ENCODE measurements around the gene GPR156. TPM values are rescaled to one million over a fixed set of nuclear protein-coding genes. Genes with fewer than 3 reads are reported as not detected.

GPR156 gene
- total and polyA plus RNA-seq, 4 donors: 0.08 to 0.71 (median 0.41) TPM

- H3K27ac ChIP-seq (ENCODE audit: low read depth in 1 of 2, low read length in 1 of 2): no peak overlapping the region
- DNase-seq: peak in 1 of 3 donors; percentile 31
- H3K36me3 ChIP-seq (ENCODE audit: control insufficient read depth in 4 of 4, insufficient read depth in 4 of 4, low read length in 4 of 4): no peaks in the 10 kb centered on the region
- no peak overlapping the region for H3K4me3 ChIP-seq
- ATAC-seq (ENCODE audit: insufficient read depth, low FRiP score): no peak
- H3K9me3 ChIP-seq (ENCODE audit: control insufficient read depth in 4 of 4, insufficient read depth in 3 of 4, low read length in 3 of 4): no peaks in the 10 kb centered on the region
- no peak for TF ChIP-seq CTCF (IDR thresholded peaks at IDR 0.05; ENCODE audit: control extremely low read depth, extremely low read depth)
- WGBS, 2 donors: 85 to 89% methylated on average over 7 of the region's 7 CpGs
- H3K4me1 ChIP-seq (ENCODE audit: control insufficient read depth in 5 of 5, insufficient read depth in 5 of 5, low read length in 5 of 5): peaks cover 0 to 7% (median 0%) of the 10 kb centered on the region in 5 donors
- no peaks in the 10 kb centered on the region for H3K27me3 ChIP-seq (ENCODE audit: control insufficient read depth in 3 of 3, insufficient read depth in 3 of 3, low read length in 2 of 3)
- H3K9ac ChIP-seq (ENCODE audit: insufficient read depth in 1 of 2, low read length in 2 of 2): no peak overlapping the region
These were observed 102.2 kb downstream of the GPR156 start for GRCh38 chr3:120182613-120183511.

- 89 to 97% methylated on average over 1 of the region's 1 CpG for WGBS, 2 donors
- no peak for ATAC-seq (ENCODE audit: insufficient read depth, low FRiP score)
- no peak overlapping the region for H3K9ac ChIP-seq (ENCODE audit: insufficient read depth in 1 of 2, low read length in 2 of 2)
These were observed 103.4 kb downstream of the GPR156 start for GRCh38 chr3:120181632-120182031.

GRCh38 chr3:120180731-120181412, 104.2 kb downstream of the GPR156 start:
- Histone ChIP-seq H3K9ac (ENCODE audit: insufficient read depth in 1 of 2, low read length in 2 of 2) (no peak overlapping the region), H3K4me1 (ENCODE audit: control insufficient read depth in 5 of 5, insufficient read depth in 5 of 5, low read length in 5 of 5) (peaks cover 0 to 18% (median 8%) of the 10 kb centered on the region in 5 donors), H3K4me3 (no peak overlapping the region), H3K9me3 (ENCODE audit: control insufficient read depth in 4 of 4, insufficient read depth in 3 of 4, low read length in 3 of 4) (no peaks in the 10 kb centered on the region), H3K27ac (ENCODE audit: low read depth in 1 of 2, low read length in 1 of 2) (no peak overlapping the region), H3K27me3 (ENCODE audit: control insufficient read depth in 3 of 3, insufficient read depth in 3 of 3, low read length in 2 of 3) (no peaks in the 10 kb centered on the region), H3K36me3 (ENCODE audit: control insufficient read depth in 4 of 4, insufficient read depth in 4 of 4, low read length in 4 of 4) (no peaks in the 10 kb centered on the region)
- WGBS, 2 donors: 87 to 95% methylated on average over 3 of the region's 3 CpGs
- ATAC-seq (ENCODE audit: insufficient read depth, low FRiP score) (no peak), DNase-seq (no peak)
- TF ChIP-seq CTCF (IDR thresholded peaks at IDR 0.05; ENCODE audit: control extremely low read depth, extremely low read depth): no peak

More at GRCh38 chr3:120181632-120182031, 103.4 kb downstream of the GPR156 start:
- H3K27me3 ChIP-seq (ENCODE audit: control insufficient read depth in 3 of 3, insufficient read depth in 3 of 3, low read length in 2 of 3): no peaks in the 10 kb centered on the region
- DNase-seq: no peak
- no peak for TF ChIP-seq CTCF (IDR thresholded peaks at IDR 0.05; ENCODE audit: control extremely low read depth, extremely low read depth)
- peaks cover 0 to 18% (median 8%) of the 10 kb centered on the region in 5 donors for H3K4me1 ChIP-seq (ENCODE audit: control insufficient read depth in 5 of 5, insufficient read depth in 5 of 5, low read length in 5 of 5)
- no peak overlapping the region for H3K4me3 ChIP-seq
- no peaks in the 10 kb centered on the region for H3K36me3 ChIP-seq (ENCODE audit: control insufficient read depth in 4 of 4, insufficient read depth in 4 of 4, low read length in 4 of 4)
- no peaks in the 10 kb centered on the region for H3K9me3 ChIP-seq (ENCODE audit: control insufficient read depth in 4 of 4, insufficient read depth in 3 of 4, low read length in 3 of 4)
- H3K27ac ChIP-seq (ENCODE audit: low read depth in 1 of 2, low read length in 1 of 2): no peak overlapping the region
